ENCODE measurements around the gene TMED6.
A peak's percentile ranks its signal among the peaks of the same experiment; 100 is the strongest.

The TMED6 gene

GRCh38 chr16:69329369-69330285, 22.0 kb downstream of the TMED6 start:
- TF ChIP-seq CTCF (conservative IDR thresholded peaks at IDR 0.05; ENCODE audit: low read depth, low read length): no peak
- H3K4me3 ChIP-seq (ENCODE audit: low read length): peak overlapping the region; percentile 69
- DNase-seq (ENCODE audit: low read depth): no peak

- no peak for TF ChIP-seq CTCF (conservative IDR thresholded peaks at IDR 0.05; ENCODE audit: low read depth, low read length)
- no peak for DNase-seq (ENCODE audit: low read depth)
- peak overlapping the region; percentile 69 for H3K4me3 ChIP-seq (ENCODE audit: low read length)
Measured at GRCh38 chr16:69328854-69329316, 22.7 kb downstream of the TMED6 start.

GRCh38 chr16:69327585-69328310, 23.8 kb downstream of the TMED6 start:
- H3K4me3 ChIP-seq (ENCODE audit: low read length): no peak overlapping the region
- no peak for DNase-seq (ENCODE audit: low read depth)
- no peak for TF ChIP-seq CTCF (conservative IDR thresholded peaks at IDR 0.05; ENCODE audit: low read depth, low read length)

GRCh38 chr16:69326172-69326873, 25.3 kb downstream of the TMED6 start:
- DNase-seq (ENCODE audit: low read depth): no peak
- no peak for TF ChIP-seq CTCF (conservative IDR thresholded peaks at IDR 0.05; ENCODE audit: low read depth, low read length)
- H3K4me3 ChIP-seq (ENCODE audit: low read length): no peak overlapping the region

GRCh38 chr16:69325784-69326171, 25.8 kb downstream of the TMED6 start:
- H3K4me3 ChIP-seq (ENCODE audit: low read length): no peak overlapping the region
- DNase-seq (ENCODE audit: low read depth): no peak
- no peak for TF ChIP-seq CTCF (conservative IDR thresholded peaks at IDR 0.05; ENCODE audit: low read depth, low read length)

GRCh38 chr16:69324585-69325253, 26.9 kb downstream of the TMED6 start:
- no peak for DNase-seq (ENCODE audit: low read depth)
- no peak overlapping the region for H3K4me3 ChIP-seq (ENCODE audit: low read length)
- no peak for TF ChIP-seq CTCF (conservative IDR thresholded peaks at IDR 0.05; ENCODE audit: low read depth, low read length)

Data from retinal pigment epithelial cell (primary cell).